HK-2 (cell line): ENCODE measurements around the gene CACNA1D.

Source experiments
- DNase-seq: peaks from one replicate; pipeline ENCODE4 v3.0.0-alpha.2; 2018; ENCODE audit not compliant: unreplicated experiment

Gene CACNA1D

GRCh38 chr3:53688989-53689388, 194.6 kb downstream of the CACNA1D start:
- no peak for DNase-seq

- no peak for DNase-seq
Observed at GRCh38 chr3:53689681-53690080, 195.3 kb downstream of the CACNA1D start.

- no peak for DNase-seq
Observed at GRCh38 chr3:53690521-53690920, 196.1 kb downstream of the CACNA1D start.

- DNase-seq: no peak
Observed at GRCh38 chr3:53691349-53691748, 196.9 kb downstream of the CACNA1D start.

- no peak for DNase-seq
Observed at GRCh38 chr3:53691885-53692284, 197.5 kb downstream of the CACNA1D start.

- no peak for DNase-seq
Observed at GRCh38 chr3:53693451-53693850, 199.0 kb downstream of the CACNA1D start.

GRCh38 chr3:53694046-53694445, 199.6 kb downstream of the CACNA1D start:
- no peak for DNase-seq

GRCh38 chr3:53694666-53695323, 200.4 kb downstream of the CACNA1D start:
- DNase-seq: no peak

GRCh38 chr3:53695324-53695690, 200.9 kb downstream of the CACNA1D start:
- DNase-seq: no peak

- DNase-seq: no peak
Observed at GRCh38 chr3:53696401-53697172, 202.2 kb downstream of the CACNA1D start.

GRCh38 chr3:53700441-53700840, 206.0 kb downstream of the CACNA1D start:
- no peak for DNase-seq

- DNase-seq: no peak
Observed at GRCh38 chr3:53702776-53703530, 208.5 kb downstream of the CACNA1D start.

- DNase-seq: no peak
Observed at GRCh38 chr3:53703630-53704362, 209.4 kb downstream of the CACNA1D start.

GRCh38 chr3:53704363-53704725, 209.9 kb downstream of the CACNA1D start:
- DNase-seq: no peak

GRCh38 chr3:53705024-53705745, 210.8 kb downstream of the CACNA1D start:
- no peak for DNase-seq

GRCh38 chr3:53705774-53706173, 211.4 kb downstream of the CACNA1D start:
- no peak for DNase-seq

- no peak for DNase-seq
Observed at GRCh38 chr3:53707222-53707621, 212.8 kb downstream of the CACNA1D start.

GRCh38 chr3:53708001-53708621, 213.7 kb downstream of the CACNA1D start:
- no peak for DNase-seq

- no peak for DNase-seq
Observed at GRCh38 chr3:53709256-53709655, 214.8 kb downstream of the CACNA1D start.

- peak; percentile 45 for DNase-seq
Observed at GRCh38 chr3:53709860-53710674, 215.7 kb downstream of the CACNA1D start.
